GM18909 (cell line): ENCODE measurements around the gene CABLES1.

Experiments
- ATAC-seq: cut with Tn5 transposase; IDR thresholded peaks from one replicate; pipeline ENCODE4 v1.9.1; 2021; ENCODE audit warnings: mild to moderate bottlenecking; ENCODE audit not compliant: unreplicated experiment, poor library complexity

Gene CABLES1

DNA sequence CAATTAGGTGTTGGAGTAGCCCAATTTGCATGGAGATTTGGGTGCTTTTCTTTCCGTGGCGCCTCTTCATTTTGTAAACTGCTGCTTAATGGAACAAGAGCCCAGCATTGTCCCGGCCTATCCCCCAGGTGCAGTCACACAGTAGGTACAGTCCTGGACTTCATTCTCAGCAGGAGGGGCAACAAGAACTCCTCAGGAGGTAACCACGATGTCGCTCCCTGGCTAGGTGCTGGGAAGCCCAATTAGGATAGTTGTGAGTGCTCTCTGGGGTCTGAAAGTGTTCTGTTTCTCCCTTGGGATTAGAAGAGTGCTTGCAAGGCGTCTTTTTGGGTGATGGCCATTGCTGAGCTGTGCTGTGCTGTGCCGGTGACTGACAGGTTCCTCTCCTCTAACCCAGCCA, 53.8 kb downstream of the CABLES1 start:
- no peak for ATAC-seq

DNA sequence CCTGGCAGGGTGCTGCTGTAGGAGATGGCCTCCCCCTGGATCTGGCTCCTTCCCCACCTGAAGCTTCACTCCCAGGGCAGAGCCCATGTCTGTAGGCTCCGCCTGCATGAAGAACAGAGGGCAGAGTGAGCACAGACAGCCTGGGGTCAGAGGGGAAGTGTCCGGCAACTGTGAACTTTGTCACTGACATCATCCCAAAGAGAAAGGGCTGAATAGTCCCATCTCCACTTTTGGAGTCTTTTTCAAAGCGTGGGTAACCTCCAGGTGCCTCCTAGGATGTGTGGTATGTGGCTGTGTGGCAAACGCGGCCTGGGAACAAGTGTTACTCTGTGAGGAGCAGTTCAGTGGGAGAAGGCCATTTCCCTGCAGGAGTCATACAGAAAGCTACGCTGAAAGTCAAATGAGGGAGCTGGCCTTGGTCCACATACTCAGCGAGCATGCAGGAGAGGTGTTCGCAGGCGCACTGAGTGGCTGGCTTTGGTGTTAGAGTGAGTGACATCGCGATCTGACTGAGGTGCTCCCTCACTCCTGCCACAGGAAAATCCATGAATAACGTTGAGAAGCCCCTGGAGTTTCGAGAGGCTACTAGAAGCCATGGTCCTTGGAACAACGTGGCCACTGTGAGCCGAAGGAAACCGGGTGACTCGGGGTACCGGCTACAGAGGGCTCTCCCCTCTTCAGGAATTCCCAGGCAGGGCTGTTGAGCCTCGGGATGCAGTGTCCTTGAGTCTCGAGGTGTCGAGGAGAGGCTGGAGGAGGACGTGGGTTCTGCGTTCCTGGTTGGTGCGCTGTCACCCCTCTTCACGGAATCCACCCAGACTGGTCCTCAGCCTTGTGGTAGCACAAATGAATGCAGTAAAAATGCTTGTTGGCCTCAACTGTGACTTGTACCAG, 54.7 kb downstream of the CABLES1 start:
- no peak for ATAC-seq

DNA sequence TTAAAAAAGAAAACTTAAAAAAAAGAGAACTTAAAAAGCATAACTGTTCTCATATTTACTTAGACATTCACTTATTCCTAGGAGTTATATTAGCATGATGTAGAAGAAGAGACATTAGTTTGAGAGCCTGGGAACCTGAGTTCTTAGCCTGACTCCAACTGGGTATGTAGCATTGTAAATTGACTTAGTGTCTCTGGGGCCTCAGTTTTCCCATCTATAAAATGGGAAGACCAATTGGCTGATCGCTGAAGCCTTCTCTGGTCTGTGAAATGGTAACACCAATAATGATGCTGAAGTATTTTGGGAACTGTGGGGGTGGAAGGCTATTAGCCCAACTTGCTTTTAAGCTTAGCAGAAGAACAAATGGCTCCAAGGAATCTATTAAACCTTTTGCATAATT, 55.9 kb downstream of the CABLES1 start:
- ATAC-seq, result no peak

DNA sequence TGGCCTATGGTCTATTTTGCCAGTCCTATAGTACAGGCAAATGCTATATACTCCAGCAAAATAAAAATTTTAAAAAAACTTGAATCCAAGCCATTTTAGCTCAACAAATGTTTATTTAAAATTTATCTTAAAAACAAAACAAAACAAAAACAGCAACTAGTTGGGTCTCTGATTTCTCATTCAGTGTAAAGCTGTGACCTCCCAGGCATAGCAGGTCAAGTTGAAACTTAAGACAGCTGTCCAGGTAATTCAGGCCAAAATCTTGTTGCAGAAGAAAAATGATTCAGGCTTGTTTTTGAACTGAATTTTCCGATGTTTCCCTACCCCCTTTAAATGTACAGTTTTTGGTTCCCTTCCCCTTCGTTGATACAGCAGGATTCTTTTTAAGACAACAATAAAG, 58.5 kb downstream of the CABLES1 start:
- ATAC-seq, result no peak

DNA sequence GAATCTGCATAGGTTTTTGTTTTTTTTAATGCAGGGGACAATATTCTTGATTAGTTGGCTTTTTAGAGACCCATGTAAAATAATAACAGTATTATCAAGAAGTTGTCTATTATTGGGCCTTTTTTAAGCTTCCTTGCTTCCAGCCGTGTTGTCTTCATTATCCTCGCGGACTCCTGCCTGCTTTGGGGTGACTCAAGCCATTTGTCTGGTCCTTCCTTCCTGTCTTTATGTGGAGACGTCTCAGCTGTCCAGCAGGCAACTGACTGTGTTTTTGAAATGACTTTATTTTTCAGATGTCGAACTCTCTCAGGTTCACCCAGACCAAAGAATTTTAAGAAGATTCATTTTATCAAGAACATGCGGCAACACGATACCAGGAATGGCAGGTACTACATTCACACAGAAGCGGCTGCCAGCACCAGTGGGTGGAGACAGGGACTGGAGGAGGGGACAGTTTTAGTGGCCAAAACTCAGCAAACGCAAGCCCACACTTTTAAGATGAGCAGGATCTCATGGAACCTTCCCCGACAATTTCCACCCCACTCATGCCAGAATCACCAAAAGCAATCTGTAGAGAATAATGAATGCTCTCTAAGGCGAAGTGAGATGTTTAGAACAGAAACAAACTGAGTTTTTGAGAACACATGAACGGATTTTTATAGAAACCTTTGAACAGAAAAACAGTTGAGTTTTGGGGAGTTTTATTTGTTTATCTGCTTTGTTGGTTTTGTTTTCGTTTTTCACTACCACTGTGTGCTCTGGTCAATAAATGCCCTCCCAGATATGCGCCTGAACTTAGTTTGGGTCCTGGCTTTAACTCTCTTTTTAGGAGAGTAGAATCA, 59.1 kb downstream of the CABLES1 start:
- no peak for ATAC-seq

DNA sequence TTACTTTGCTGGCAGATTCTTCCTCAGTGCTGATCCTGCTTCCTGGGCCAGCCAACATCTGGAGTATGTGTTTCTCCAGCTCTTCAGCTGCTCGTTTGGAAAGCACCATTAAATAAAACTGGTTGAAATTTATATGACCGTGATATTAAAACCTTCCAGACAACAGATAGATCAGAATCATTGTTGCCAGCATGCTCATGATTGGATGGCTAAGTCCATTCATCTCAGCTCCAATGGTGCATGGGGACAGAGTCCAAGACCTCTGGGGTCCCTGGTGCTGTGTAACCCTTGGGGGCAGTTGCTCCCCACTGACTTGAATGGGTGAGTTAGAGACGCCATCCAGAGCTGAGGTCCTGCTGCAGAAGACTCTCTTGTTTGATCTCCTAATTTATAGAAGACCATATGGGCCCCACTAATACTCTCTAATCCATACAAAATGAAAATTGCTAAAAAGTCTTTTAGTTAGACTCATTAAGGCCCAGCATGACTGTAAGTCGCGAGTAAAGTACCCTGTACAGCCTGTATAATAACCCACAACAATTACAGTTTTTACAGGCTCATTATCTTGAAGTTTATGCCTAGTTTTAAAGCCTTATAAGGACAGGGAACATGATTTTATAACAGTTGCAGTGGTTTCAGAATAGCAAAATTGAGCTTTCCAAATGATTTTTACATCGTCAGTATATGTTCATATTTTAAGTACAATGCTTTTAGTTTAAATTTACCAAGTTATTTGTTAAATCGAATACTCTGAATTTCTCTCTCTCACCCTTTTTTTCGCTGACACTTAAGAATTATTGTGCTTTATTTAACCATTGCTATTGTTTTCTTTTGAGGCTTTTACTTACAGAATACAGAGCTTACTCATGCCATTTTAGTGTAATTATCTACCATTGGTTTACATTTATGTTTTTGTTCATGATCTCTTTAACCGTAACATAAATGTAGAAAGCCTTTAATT, 60.0 kb downstream of the CABLES1 start:
- no peak for ATAC-seq

DNA sequence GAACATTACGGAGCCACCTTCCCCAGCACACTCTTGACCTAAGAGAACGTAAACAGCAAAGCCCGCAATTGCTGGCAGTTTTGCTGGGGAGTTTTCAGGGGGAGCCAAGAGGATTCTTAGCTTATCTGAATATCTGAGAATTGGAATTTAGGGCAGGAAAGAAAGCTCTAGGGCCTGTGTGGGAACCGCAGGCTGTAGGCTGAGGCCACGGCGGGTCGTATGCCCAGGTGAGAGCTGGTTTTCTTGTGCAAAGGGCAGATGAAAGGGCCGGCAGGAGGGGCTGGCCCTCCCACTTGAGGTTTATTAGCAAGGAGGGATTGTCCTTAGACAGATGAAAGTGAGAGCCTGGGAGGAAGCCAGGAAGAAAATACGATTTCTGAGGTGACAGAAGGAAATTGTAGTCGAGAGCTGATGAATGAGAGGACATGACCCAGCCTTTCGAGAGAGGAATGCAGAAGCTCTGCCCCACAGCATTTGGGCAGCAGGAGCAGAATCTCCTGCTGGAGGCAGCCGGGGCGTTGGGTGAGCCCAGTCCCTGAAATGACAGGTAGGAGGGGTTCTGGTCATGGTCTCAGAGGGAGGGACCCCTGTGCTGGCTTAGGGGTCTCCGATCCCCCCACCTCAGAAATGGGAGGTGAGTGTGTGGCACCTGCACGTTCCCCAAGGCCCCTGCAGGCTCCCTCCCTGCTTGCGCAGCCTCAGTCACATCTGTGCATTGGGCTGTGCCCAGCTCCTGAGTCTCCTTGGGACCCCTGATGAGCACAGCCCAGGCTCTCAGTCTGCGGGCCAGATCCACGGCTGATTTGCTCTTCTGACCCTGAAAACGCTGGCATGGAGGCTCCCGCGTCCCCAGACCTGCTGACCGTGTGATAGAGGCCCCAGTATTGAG, 61.1 kb downstream of the CABLES1 start:
- ATAC-seq, result no peak

DNA sequence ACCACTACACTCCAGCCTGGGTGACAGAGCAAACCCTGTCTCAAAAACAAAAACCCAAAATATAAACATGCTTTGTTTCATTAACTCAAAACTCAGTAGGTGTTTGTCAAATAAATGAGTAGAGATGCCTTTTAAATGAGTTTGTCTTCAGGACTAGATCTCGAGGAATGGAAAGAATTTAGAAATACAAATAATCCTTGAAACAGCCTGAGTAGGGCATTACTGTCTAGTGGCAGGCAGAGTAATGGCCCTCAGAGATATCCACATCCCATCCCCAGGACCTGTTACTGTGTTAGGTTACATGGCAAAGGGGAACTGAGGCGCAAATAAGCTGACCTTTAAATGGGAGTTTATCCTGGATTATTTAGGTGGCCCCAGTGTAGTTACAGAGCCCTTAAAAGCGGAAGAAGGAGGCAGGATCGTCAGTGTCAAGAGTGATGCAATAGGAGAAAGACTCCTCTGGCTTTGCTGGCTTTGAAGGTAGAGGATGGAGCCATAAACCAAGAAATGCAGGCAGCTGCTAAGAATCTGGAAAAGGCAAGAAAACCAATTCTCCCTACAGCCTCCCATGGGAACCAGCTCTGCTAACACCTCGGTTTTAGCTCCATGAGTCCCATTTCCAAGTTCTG, 63.0 kb downstream of the CABLES1 start:
- no peak for ATAC-seq

DNA sequence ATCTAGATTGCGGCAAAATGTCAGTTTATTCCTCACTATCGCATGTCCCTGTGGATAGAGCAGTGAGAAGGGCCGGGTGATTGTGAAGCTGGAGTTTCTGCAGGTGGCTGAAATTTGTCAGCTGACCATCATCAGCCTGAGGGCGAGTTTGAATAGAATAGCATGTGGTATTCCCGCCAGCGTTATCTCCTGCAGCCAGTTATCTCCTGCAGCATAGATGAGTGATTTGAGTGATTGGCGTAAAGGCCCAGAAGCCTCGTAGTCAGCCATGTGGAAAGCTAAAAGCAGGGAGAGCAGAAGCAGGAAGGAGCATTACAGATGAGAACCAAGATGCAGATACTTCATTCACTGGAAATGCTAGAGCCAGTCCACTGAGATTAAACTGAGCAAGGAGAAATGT, 65.5 kb downstream of the CABLES1 start:
- no peak for ATAC-seq

DNA sequence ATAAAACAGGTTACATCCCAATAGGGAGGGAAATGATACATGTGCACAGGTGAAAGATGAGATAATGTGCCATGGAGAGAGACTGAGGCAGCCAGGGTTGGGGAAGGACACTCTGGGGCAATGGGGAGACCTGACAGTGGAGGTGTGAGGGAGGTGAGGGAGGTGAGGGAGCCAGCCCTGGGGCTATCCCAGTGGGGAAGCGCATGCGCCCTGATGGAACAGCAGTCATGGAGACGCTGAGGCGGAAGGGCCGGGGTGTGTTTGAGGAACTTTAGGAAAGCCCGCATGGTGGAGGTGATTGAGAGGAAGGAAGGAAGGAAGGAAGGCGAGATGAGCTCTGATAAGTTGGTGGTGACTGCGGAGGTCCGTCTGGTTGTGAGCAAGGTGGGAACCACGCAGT, 66.5 kb downstream of the CABLES1 start:
- no peak for ATAC-seq

DNA sequence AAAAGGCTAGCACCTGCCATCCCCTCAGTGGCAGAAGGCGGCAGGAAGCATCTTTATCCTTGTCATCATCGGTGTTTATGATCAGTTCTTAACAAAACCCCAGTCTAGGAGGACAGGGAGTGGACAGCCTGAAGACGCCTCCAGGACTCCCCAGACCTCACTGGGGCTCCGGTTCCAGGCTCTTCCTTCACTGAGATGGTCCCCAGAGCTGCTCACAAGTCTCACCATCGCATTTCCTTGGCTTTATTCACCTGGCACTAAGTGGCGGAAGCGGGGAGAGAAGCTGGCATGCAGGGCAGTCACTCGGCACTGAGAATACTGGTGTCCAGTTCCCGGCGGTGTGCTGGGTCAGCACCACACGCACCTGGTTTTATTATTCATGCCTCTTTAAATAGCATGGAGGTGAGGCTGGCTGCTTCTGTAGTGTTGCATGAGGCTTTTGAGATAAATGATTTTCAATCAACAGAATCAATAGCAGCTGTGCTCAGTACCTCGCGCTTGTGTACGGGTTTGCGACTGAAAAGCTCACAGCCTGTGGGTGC, 68.7 kb downstream of the CABLES1 start:
- ATAC-seq, result no peak

DNA sequence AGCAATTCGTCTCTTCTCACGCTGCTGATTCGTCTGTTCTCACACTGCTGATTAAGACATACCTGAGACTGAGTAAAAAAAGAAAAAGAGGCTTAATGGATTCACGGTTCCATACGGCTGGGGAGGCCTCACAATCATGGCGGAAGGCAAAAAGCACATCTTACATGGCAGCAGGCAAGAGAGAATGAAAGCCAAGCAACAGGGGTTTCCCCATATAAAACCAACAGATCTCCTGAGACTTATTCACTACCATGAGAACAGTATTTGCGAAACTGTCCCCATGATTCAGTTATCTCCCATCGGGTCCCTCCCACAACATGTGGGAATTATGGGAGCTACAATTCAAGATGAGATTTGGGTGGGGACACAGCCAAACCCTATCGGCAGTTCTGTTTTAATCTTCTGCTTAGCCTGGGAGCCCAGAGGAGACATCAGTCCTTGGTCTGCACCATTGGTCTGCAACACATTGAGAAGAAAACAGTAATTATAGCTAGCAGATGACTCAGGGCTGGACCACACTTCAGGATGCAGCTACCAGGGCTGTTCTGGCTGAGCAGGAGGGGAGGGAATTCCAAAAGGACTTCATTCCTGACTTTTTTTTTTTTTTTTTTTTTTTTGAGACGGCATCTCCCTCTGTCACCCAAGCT, 69.4 kb downstream of the CABLES1 start:
- no peak for ATAC-seq

DNA sequence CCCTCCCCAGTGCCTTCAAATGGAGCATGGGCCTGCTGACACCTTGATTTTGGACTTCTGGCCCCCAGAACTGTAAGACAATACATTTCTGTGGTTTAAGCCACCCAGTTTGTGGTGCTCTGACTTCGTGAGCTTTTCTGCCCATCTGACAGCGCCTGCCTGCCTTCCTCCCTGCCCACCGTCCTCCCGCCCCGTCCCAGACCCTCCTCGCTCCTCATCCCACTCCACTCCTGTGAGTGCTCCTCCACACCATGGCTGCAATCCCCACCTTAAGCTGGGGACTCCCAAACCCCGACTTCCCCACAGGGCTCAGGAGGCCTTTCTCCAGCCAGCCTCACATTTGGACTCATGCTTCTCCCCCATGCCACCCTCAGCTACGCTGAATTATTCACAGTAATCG, 70.7 kb downstream of the CABLES1 start:
- ATAC-seq, result no peak

DNA sequence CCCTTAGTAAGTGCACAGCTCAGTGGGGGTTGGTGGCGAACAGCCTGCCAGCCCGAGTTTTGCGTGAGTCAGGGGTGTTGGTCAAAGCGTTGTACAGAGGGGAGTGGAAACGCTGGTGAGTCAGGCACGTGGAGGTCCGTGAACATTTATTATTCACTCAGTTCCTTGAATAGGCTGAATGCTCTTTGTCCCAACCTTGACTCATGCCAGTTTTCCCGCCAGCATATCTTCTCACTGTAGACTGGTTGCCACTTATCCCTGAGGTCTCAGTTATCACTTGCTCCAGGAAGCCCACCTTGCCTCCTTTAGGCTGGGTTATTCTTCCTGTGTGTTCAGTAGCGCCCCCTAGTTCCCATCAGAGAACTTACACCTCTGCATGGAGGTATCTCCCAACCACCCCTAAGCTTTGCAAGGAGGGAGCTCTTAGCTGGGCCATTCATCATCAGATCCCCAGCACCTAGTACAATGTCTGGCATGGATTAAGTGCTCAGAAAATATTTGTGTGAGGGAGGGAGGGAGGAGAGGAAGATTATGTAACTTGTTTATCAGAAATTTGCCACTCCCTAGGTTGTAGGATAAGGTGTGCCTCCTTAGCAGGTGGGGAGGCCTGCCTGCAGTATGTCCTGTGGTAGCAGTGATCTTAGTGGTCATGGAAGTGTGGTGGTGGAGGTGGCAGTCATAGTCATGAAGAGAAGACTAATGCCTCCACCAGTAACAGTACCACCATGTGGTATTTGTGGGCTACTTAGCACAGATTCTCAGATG, 72.1 kb downstream of the CABLES1 start:
- ATAC-seq, result no peak

DNA sequence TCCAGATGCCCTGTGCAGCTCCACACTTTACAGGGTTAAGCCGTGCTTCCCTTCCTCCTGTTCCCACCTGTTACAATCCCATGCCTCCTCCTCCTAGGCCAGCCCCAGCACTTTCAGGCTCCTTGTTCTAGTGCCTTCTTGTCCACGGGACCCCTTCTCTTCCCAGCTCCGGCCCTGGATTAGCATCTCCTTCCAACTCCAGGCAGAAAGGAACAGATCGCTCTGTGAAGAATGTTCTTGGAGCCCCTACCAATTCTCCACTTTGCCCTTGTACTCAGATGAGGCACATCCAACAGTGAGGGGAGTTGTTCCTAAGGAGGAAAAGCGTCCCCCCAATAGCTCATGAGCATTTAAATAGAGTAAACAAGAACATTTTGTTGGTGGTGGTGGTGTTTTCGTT, 72.7 kb downstream of the CABLES1 start:
- ATAC-seq, result no peak

DNA sequence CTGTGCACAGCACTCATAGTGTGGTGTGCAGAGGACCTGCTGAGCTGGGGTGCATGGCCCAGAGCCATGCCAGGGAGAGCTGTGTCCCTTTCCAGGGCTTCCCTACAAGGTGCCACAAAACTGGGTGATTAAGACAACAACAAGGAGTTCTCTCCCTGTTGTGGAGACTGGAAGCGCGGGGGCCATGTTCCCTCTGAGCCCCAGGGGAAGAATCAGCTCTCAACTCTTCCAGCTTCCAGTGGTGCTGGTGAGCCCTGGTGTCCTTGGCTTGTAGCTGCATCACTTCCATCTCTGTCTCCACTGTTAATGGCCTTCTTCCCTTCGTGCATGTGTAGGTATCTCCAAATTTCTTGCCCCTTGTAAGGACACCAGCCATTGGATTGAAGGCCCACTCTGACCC, 73.3 kb downstream of the CABLES1 start:
- ATAC-seq, result no peak

DNA sequence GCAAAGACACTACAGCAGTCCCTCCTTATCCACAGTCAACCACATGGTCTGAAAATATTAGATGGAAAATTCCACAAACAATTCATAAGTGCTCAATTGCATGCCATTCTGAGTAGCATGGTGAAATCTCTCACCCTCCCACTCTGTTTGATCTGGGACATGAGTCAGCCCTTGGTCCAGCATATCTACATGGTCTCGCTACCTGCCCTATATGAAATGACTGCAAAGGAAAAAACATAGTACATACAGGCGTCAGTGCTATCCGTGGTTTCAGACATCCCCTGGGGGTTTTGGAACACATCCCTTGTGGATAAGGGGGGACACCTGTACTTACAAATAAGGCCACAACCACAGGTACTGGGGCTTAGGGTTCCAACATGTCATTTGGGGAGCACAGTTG, 73.7 kb downstream of the CABLES1 start:
- no peak for ATAC-seq

DNA sequence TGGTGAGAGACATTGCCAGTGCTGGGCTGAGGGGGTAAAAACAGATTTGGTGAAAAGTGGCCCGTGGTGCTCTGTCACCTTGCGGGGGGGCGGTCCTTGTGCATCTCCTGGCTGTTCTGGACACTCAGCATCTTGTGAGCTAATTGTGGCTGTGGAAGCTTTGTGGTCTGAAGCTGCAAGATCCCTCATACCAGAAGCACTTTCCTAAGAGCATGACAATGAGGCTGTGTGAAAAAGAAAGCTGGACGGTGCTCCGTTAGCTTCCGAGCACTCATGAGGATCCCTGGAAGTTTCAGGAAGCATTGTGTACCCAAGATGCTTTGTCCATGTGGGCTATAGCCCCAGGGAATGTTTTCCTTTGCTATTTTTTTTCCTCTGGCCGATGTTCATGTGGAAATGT, 74.5 kb downstream of the CABLES1 start:
- no peak for ATAC-seq
